HTERT RPE-1 (cell line): Measurements from ENCODE around the gene EPB41L2.
"Not testable (repeated sequence)": the region's sequence is repeated elsewhere in the genome, so short reads cannot be mapped to it uniquely, and the experiment has no call there.

Experiments
- in situ Hi-C: fragments of 300-500 bp; cut with MboI; formaldehyde crosslinking; loops from 4 replicates; pipeline ENCODE4 v1.14.3; 2020; ENCODE audit warnings: low sequenced_read_pairs

Gene EPB41L2

DNA sequence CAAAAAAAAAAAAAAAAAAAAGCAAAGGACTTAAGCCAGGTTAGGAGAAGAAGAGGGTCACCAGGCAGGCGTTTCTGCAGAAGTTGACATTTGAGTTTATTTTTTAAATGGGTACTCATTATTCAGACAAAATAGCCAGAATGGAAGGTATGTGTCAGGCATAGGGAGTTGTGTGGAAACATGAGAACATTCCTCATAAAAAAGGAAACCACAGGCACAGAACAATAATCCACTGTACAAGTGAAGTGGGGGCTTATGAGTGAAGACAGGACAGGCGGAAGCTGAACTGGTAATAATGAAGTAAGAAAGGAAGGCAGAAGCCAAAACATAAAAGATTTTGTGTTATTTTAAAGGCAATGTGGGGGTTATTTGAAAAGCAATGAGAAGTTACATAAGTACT lies 104.6 kb downstream of the EPB41L2 start:
- in situ Hi-C loops = no loop called here

- in situ Hi-C loops = no loop called here
Measured at GRCh38 chr6:130955755-130956154, 107.3 kb downstream of the EPB41L2 start.

DNA sequence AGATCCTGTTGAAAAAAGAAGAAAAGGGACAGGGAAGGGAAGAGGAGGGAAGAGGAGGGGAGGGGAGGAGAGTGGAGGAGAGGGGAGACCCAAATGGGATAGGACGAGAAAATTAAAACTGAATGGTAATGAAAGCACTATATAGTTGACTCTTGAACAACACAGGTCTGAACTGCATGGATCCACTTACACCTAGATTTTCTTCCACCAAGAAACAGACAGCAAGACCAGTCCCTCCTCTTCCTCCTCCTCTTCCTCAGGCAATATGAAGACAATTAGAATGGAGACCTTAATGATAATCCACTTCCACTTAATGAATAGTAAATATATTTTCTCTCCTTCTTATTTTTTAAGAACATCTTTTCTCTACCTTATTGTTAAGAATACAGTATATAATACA lies 113.5 kb downstream of the EPB41L2 start:
- in situ Hi-C loops = no loop called here

- in situ Hi-C loops = no loop called here
Measured at GRCh38 chr6:130947464-130947863, 115.6 kb downstream of the EPB41L2 start.

DNA sequence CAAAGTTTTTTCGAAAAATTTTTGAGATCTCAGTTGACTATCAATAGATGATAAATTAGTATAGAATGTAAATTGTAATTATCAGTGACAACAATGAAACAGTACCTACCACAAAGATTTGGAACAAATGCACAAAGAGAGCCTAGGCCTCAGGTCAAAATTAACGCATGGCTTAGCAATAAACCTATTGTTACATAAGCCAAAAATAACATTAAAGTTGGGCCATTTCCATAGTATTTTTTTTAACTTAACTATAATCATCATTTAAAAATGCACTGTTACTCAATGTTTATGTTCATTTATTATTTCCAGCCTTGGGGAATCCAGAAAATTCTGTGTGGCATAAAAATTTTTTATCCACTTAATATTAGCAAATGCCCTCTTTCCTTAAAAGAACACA lies 117.0 kb downstream of the EPB41L2 start:
- in situ Hi-C loops = no loop called here

GRCh38 chr6:130945401-130945919 lies 117.6 kb downstream of the EPB41L2 start:
- in situ Hi-C loops = no loop called here

DNA sequence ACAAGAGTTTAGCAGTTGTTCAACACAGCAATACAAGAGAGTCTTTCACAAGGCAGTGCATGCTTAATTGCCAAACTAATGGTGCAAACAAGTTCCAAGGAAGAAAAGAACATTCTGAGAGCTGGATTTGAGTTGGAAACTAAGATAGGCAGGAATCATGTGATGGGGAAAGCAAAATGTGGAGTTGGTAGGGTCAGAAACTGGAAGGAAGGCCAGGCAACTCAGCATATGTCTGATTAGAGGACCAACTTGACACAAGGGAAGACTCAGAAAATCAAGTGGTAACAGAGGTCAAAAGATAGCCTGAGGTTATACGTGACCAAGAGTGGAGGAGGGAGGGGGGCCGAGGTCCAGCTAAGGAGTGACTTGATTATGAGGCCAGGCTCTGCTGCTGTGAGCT lies 118.6 kb downstream of the EPB41L2 start:
- in situ Hi-C loops = no loop called here

- in situ Hi-C loops = no loop called here
Measured at GRCh38 chr6:130943738-130944137, 119.3 kb downstream of the EPB41L2 start.

DNA sequence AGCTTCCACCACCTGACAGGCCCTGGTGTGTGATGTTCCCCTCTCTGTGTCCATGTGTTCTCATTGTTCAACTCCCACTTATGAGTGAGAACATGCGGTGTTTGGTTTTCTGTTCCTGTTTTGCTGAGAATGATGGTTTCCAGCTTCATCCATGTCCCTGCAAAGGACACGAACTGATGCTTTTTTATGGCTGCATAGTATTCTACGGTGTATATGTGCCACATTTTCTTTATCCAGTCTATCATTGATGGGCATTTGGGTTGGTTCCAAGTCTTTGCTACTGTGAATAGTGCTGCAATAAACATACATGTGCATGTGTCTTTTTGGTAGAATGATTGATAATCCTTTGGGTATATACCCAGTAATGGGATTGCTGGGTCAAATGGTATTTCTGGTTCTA lies 120.3 kb downstream of the EPB41L2 start:
- in situ Hi-C loops = not testable (repeated sequence)

DNA sequence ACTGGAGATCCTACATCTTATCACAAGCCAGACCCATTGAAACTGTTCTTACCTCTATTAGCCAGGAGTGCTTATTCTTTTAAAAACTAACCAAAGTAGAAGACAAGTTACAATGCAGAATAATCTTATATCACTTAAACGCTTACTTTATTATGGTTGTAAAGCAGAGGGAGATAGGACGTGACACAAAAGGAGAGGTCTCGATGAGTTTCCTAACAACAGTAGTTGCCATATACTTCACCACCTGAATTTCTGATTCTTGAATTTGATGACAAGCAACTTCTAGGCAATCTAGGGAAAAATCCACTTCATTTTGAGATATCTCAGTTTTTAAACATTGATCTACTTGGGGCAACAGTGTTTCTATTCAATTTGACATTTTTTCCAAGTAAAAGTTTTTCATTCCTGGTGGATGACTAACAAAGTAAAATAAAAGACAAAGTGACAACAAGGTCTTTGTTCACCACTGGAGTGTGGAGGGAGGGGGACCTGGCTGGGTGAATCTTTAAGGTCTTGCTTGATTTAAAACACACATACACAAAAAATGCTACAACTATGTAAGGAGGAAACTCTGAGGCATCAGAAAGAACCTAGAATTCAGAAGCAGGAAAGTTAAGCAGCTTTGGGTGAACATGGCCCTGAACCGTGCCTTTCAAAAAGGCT lies 125.0 kb downstream of the EPB41L2 start:
- in situ Hi-C loops = no loop called here

DNA sequence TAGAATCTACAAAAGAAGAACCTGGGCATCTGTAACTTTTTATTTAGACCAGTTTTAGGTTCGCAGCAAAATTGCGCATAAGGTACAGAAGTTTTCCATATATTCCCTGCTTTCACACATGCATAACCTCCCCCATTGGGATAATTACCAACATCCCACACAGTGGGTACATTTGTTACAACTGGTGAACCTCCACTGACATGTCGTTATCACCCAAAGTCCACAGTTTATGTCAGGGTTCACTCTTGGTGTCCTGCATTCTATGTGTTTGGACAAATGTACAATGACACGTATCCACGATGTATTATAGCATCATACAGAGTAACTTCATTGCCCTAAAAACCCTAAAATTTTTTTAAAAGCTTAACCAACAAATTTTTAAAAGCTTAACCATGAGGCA lies 126.1 kb downstream of the EPB41L2 start:
- in situ Hi-C loops = no loop called here

DNA sequence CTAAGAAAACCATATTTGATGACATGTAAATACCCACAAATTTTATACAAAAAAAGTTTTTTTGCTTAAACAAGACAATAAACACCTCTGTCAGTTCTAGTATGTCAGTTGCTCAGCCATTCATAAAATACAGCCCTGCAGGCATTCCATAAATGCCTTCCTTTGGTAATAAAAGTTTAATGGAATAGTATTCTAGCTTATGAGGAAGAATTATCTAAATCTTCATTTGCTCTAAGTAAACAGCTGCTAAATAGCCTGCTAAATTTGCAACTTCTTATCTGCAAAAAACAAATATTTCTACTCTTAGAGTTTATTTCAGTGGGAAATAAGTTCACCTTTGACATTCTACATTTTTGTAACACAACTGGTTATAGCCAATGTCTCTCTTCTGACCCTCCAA lies 127.1 kb downstream of the EPB41L2 start:
- in situ Hi-C loops = no loop called here

- in situ Hi-C loops = no loop called here
Measured at GRCh38 chr6:130934848-130935585, 128.0 kb downstream of the EPB41L2 start.

DNA sequence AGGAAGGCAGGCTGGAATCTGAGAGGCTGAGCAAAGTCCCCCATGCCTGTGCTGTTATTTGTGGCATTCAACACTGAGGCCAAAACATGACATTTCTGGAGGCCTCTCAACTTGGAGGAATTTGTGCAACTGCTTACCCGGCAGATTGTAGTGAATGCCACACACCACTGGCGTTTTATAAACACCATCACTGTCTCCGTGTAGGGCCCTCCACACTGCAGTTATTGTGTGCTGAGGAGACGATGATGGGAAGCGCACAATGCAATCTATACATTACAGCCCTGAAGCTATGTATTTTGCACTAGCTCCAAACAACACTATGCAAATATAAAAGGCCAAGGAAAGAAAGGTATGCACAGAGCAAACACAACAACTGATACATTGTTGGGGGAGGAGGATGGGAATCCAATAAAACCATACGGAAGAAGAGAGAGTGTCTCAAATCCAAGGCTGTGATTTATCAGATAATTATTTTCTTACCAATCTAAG lies 129.3 kb downstream of the EPB41L2 start:
- in situ Hi-C loops = no loop called here

DNA sequence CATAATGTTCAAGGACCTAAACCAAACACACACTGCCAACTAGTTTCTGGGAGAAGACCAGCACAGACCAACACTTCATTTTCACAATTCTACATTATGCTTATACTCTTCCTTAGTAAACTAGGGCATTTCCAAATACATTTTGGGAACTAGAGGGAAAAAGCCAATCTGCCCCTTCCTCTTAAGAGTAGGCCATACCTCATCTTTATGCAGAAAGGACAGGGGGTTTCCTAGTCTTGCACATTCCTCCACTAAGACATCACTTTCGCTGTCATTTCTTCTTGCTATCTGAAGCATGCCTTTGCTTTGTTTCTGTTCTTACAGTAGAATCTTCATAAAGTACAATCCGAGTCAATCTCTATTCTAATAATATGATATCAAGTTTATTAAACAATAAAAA lies 130.1 kb downstream of the EPB41L2 start:
- in situ Hi-C loops = no loop called here

DNA sequence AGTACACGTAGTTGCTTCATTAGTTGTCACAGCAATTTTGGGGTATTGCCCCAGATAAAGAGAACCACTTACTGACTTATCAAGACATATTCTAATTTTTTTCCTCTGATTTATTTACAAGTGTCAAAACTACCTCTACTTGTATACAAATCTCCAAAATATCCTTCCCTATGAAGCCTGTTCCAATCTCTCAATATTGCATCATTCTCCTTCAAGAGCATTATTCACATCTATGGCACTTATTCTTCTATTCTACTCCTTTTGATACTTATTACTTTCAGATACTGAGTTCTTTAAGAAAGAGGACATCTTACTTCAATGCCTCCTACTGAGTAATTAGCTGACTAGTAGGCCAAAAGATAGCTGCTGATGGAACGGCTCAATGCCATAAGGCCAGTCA lies 130.6 kb downstream of the EPB41L2 start:
- in situ Hi-C loops = no loop called here

DNA sequence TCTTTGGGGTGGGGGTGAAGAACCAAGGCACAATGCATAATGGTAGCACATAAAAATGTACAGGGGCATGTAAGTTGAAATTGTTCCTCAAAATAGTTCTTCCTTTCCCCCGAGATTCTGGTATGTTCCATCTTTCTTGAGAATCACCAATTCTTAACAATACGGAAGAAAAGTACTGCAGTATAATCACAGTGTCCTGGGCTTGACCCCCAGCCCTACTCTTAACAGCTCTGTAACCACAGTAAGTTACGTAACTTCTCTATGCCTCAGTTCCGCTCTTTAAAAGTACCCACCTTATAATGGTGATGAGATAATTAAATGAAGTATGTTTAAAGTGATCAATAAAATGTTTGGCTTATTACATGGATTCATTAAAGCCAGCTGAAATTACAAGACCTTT lies 131.4 kb downstream of the EPB41L2 start:
- in situ Hi-C loops = no loop called here

- in situ Hi-C loops = no loop called here
Measured at GRCh38 chr6:130929036-130929678, 133.9 kb downstream of the EPB41L2 start.

- in situ Hi-C loops = no loop called here
Measured at GRCh38 chr6:130928158-130928912, 134.7 kb downstream of the EPB41L2 start.

DNA sequence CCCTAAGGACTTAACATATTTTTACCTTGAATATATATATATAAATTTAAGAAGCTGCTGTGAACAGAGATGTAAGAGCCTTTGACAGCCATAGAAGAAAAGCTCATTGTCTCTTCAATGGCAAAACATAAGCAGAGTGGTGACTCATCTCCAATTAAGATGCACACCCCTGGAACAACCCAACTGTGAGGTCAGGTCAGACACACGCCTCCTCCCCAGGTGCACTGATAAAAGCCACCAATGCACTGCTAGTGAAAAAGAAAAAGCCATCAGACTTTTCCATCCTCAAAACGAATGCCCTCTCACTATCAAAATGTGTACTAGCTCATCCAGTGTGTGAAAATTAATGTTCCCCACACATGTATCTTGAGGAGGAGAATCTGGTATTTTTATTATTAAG lies 135.7 kb downstream of the EPB41L2 start:
- in situ Hi-C loops = no loop called here

DNA sequence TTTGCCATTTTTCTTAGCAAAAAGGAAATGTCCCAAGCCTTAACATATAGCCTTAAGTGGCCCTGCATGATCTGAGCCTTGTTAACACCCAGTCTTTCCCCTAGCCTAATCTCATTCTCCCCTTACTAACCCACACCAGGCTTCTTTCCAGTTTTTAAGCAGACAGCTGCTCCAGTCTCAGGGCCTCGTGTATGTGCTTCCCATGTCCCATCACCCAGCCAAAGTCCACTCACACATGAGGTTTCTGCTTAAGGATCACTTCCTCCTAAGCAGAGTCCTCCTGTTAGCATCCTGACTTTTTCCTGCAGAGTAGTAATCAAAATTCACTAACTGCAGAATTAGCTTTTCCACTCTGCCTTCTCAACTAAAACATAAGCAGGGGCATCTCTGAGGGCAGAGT lies 139.7 kb downstream of the EPB41L2 start:
- in situ Hi-C loops = no loop called here
